Measurements from ENCODE around the gene SLC35G4.

The SLC35G4 gene

DNA sequence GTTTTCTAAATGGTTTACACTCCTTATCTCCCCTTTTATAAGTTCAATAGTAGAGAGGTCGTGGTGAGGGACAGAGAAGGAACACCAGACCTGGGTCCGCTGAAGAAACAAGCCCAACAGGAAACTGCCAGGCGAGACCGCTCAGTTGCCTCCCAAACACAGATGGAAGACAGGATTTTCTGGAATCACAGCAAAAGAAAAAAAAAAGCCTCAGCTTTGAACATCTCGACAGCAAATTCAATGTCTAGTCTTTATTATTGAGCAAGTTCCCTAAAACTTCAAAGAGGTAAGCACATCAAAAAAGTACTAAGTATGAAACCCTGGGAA, 46.2 kb downstream of the SLC35G4 start:
- FAIRE-seq (no peak), DNase-seq (ENCODE audit: insufficient read length, low spot score) (no peak)
- TF ChIP-seq TAF1 (IDR thresholded peaks at IDR 0.05; ENCODE audit: low read depth, low read length) = no peak
- no peak for TF ChIP-seq PAX5 (IDR thresholded peaks at IDR 0.05; ENCODE audit: insufficient read depth, low read length, severe bottlenecking)
- no peak for TF ChIP-seq POLR2A (IDR thresholded peaks at IDR 0.05; ENCODE audit: low read depth, low read length)
- no peak for TF ChIP-seq POU2F2 (IDR thresholded peaks at IDR 0.05; ENCODE audit: low read depth, low read length)
- no peak for TF ChIP-seq POLR2AphosphoS5 (IDR thresholded peaks at IDR 0.05; ENCODE audit: low read depth, low read length)
- TF ChIP-seq SPI1 (IDR thresholded peaks at IDR 0.05; ENCODE audit: low read depth, low read length) = no peak

DNA sequence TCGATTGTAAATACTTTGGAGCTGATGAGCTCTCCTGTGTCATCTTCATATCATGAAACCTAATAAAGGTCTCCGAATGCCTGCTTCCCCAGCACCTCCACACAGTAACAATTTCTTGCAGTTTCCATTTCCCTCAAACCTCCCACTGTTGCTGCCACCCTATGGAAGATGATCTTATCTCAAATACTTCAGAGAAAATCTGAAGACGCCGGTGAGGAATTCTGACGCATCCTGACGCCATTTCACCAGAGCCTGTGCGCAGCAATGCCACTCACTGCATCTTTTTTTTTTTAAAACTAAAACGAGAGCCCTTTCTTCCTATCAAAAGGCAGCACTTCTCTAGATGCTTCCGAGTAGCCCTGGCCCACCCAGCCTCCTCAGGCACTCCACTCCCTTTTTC, 47.8 kb downstream of the SLC35G4 start:
- TF ChIP-seq PAX5 (IDR thresholded peaks at IDR 0.05; ENCODE audit: insufficient read depth, low read length, severe bottlenecking) (no peak), SPI1 (IDR thresholded peaks at IDR 0.05; ENCODE audit: low read depth, low read length) (no peak), POU2F2 (IDR thresholded peaks at IDR 0.05; ENCODE audit: low read depth, low read length) (no peak), POLR2AphosphoS5 (IDR thresholded peaks at IDR 0.05; ENCODE audit: low read depth, low read length) (no peak)
- DNase-seq (ENCODE audit: insufficient read length, low spot score) (no peak), FAIRE-seq (no peak)

DNA sequence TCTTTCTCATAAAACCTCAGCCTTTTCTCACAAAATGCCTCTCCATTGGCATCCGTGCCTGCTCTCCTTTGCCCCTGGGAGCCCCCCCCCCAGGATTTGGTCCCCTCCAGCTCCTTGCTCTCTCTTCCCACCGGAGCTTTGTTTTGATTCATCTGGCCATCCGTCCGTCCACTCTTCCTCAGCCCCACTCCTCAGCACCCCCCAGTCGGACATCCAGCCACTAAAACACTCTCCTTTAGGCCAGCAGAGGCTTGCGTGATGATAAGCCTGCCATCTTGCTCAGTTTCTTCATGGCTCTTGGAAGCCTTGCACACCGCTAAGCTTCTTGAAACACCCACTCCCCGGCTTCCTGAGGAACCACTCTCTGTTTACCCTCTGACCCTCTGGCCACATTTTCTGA, 48.2 kb downstream of the SLC35G4 start:
- no peak for DNase-seq (ENCODE audit: insufficient read length, low spot score)
- no peak for FAIRE-seq
- no peak for TF ChIP-seq SPI1 (IDR thresholded peaks at IDR 0.05; ENCODE audit: low read depth, low read length)
- no peak for TF ChIP-seq POLR2AphosphoS5 (IDR thresholded peaks at IDR 0.05; ENCODE audit: low read depth, low read length)
- TF ChIP-seq TAF1 (IDR thresholded peaks at IDR 0.05; ENCODE audit: low read depth, low read length) = no peak
- no peak for TF ChIP-seq POLR2A (IDR thresholded peaks at IDR 0.05; ENCODE audit: low read depth, low read length)
- no peak for TF ChIP-seq PAX5 (IDR thresholded peaks at IDR 0.05; ENCODE audit: insufficient read depth, low read length, severe bottlenecking)
- no peak for TF ChIP-seq POU2F2 (IDR thresholded peaks at IDR 0.05; ENCODE audit: low read depth, low read length)

DNA sequence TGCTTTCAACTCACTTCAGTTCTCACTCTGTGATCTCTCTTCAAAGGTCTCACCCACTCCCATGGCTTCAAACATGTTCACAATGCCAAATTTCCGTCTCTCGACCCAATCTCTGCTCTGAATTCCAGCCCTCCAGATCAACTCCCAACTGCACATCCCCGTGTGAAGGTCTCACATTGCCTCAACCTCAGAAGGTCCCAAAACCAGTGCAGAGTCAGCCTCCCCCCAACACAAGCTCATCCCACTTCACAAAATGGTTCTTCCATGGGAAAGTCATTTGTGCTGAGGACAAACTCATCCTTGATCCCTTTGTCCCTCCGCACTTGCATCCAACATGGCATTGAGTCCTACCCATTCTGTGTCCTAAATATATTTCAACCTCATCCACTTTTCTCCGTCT, 48.6 kb downstream of the SLC35G4 start:
- FAIRE-seq = no peak
- DNase-seq (ENCODE audit: insufficient read length, low spot score) = no peak
- TF ChIP-seq POU2F2 (IDR thresholded peaks at IDR 0.05; ENCODE audit: low read depth, low read length) (no peak), TAF1 (IDR thresholded peaks at IDR 0.05; ENCODE audit: low read depth, low read length) (no peak), POLR2A (IDR thresholded peaks at IDR 0.05; ENCODE audit: low read depth, low read length) (no peak), SPI1 (IDR thresholded peaks at IDR 0.05; ENCODE audit: low read depth, low read length) (no peak), POLR2AphosphoS5 (IDR thresholded peaks at IDR 0.05; ENCODE audit: low read depth, low read length) (no peak), PAX5 (IDR thresholded peaks at IDR 0.05; ENCODE audit: insufficient read depth, low read length, severe bottlenecking) (no peak)

DNA sequence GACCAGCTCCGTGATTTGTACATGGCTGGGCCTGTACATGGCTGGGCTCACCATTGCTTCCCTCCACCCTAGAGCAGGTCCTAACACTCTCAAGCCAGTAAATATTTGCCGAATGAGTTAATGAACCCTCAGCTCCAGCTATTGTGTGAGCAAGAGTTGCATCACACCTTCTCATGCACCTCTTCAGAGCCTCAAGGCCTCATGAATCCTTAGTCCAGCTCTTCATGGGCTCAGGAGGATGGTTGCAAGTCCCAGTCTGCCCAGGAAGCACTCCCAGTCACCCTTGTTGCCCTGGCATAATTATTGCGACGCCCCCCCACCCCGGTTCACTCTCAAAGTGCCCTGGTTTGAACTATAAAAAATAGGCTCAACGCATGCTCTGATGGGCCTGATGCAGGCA, 49.6 kb downstream of the SLC35G4 start:
- no peak for FAIRE-seq
- no peak for DNase-seq (ENCODE audit: insufficient read length, low spot score)
- TF ChIP-seq POLR2A (IDR thresholded peaks at IDR 0.05; ENCODE audit: low read depth, low read length) = no peak
- TF ChIP-seq POU2F2 (IDR thresholded peaks at IDR 0.05; ENCODE audit: low read depth, low read length) = no peak
- TF ChIP-seq PAX5 (IDR thresholded peaks at IDR 0.05; ENCODE audit: insufficient read depth, low read length, severe bottlenecking) = no peak
- no peak for TF ChIP-seq TAF1 (IDR thresholded peaks at IDR 0.05; ENCODE audit: low read depth, low read length)
- TF ChIP-seq POLR2AphosphoS5 (IDR thresholded peaks at IDR 0.05; ENCODE audit: low read depth, low read length) = no peak
- TF ChIP-seq SPI1 (IDR thresholded peaks at IDR 0.05; ENCODE audit: low read depth, low read length) = no peak
